Measurements from ENCODE around the gene TEX19. TPM values are rescaled to one million over a fixed set of nuclear protein-coding genes. Genes with fewer than 3 reads are reported as not detected.

TEX19 gene
- total and polyA plus RNA-seq, 11 donors, result not detected

DNA sequence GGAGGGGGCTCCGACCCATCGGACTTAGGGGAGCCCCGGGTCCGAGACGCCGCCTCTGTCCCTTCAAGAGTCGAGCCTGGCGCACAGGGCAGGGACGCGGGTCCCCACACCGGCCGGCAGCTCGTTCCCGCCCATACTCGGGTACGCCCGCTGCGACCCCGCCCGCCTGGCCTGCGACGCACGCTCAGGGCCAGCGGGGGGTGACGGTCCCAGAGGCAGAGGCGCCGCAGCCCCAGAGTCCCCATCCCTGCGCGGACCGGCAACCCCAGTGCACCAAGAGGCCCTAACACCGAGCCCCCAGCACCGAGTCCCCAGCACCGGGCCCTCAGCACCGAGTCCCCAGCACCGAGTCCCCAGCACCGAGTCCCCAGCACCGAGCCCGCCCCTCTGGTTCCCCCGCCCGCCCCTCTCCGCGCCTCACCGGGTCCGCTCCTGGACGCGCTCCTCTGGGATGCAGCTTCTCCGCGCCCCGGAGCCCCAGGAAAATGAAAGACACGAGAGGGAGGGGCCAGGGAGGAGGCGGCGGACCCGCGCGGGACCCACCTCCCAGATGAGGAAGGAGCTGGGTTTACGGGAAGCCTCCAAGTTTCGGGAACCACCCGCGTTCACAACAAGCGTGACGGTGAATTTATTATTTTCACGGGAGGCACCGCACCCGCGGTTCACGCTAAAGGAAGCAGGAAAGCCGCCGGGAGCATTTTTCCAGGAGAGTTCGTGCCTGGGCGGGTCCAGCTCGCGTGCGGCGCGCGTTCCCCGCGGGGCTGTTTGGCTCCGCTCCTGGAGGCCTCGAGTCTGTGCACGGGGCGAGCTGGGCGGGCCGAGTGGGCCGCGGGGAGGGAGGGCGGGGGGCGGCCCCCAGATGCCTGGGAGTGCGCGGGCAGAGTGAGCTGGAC, 25.5 kb upstream of the TEX19 start, which contains the start of gene SECTM1:
Gene SECTM1, minus strand, starts transcription at position 488 of the 893 bp plus-strand sequence. CDS start 6,526 bp downstream, outside the sequence.
- H3K4me3 ChIP-seq, result peak within 1 kb of the TSS; percentile 26 to 73 (median 61)
- DNase-seq (peak; percentile 59 to 81 (median 65)), ATAC-seq (peak in 3 of 4 donors; percentile 31 to 55 (median 38))
- H3K27ac ChIP-seq, result peak within 1 kb of the TSS in 11 of 12 donors; percentile 34 to 90 (median 70)
- H3K4me1 ChIP-seq, result peaks cover 5 to 63% (median 33%) of the 10 kb centered on the region in 12 donors
- intact Hi-C loops (cut with DNase I), result no loop called here
- peaks cover 0 to 29% (median 7%) of the 10 kb centered on the region in 9 donors for H3K27me3 ChIP-seq
- TF ChIP-seq, protein P1, sequence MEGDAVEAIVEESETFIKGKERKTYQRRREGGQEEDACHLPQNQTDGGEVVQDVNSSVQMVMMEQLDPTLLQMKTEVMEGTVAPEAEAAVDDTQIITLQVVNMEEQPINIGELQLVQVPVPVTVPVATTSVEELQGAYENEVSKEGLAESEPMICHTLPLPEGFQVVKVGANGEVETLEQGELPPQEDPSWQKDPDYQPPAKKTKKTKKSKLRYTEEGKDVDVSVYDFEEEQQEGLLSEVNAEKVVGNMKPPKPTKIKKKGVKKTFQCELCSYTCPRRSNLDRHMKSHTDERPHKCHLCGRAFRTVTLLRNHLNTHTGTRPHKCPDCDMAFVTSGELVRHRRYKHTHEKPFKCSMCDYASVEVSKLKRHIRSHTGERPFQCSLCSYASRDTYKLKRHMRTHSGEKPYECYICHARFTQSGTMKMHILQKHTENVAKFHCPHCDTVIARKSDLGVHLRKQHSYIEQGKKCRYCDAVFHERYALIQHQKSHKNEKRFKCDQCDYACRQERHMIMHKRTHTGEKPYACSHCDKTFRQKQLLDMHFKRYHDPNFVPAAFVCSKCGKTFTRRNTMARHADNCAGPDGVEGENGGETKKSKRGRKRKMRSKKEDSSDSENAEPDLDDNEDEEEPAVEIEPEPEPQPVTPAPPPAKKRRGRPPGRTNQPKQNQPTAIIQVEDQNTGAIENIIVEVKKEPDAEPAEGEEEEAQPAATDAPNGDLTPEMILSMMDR (IDR thresholded peaks at IDR 0.05), result no peak
- TF ChIP-seq POLR2A (IDR thresholded peaks at IDR 0.05), result no peak
- H3K9me3 ChIP-seq, result no peaks in the 10 kb centered on the region
- WGBS, 4 donors, result 1 to 4% (median 2%) methylated on average over 34 to 90 of the region's 90 CpGs
- peaks cover 0 to 5% (median 0%) of the 10 kb centered on the region in 9 donors for H3K36me3 ChIP-seq

DNA sequence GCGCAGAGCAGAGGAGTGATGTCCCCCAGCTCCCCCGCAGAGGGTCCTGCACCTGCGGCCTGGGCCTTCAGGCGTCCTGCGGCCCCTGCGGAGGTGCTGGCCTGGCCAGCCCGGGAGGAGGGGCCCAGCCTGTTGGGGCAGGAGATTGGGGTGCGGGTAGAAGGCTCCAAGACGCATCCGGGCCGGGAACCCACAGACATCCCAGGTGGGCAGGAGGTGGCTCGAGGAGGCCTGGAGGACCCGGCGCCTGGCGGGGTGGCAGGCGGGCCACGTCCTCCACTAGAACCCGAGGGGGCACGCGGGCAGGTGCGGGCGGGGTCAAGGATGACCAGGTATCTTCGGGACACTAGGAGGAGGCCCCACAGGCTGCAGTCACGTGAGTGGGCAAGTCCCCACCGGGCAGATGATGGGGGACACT, 24.8 kb upstream of the TEX19 start:
- peaks cover 5 to 70% (median 39%) of the 10 kb centered on the region in 12 donors for H3K4me1 ChIP-seq
- ATAC-seq (no peak), DNase-seq (no peak)
- peak overlapping the region; percentile 25 to 73 (median 61) for H3K4me3 ChIP-seq
- TF ChIP-seq, protein P1 (IDR thresholded peaks at IDR 0.05), result no peak
- no peak for TF ChIP-seq POLR2A (IDR thresholded peaks at IDR 0.05)
- H3K27ac ChIP-seq, result peak overlapping the region in 11 of 12 donors; percentile 19 to 90 (median 70)
- H3K9me3 ChIP-seq, result no peaks in the 10 kb centered on the region
- no peaks in the 10 kb centered on the region for H3K36me3 ChIP-seq
- intact Hi-C loops (cut with DNase I), result no loop called here
- 52 to 70% (median 66%) methylated on average over 19 to 25 of the region's 25 CpGs for WGBS, 4 donors
- H3K27me3 ChIP-seq, result peaks cover 0 to 28% (median 7%) of the 10 kb centered on the region in 9 donors

GRCh38 chr17:82334622-82335394, 24.2 kb upstream of the TEX19 start:
- Histone ChIP-seq H3K4me1 (peaks cover 5 to 74% (median 43%) of the 10 kb centered on the region in 12 donors), H3K27me3 (peaks cover 0 to 27% (median 6%) of the 10 kb centered on the region in 9 donors), H3K4me3 (peak overlapping the region; percentile 26 to 73 (median 61)), H3K27ac (peak overlapping the region in 10 of 12 donors; percentile 62 to 90 (median 70)), H3K36me3 (no peaks in the 10 kb centered on the region), H3K9me3 (no peaks in the 10 kb centered on the region)
- no peak for TF ChIP-seq POLR2A (IDR thresholded peaks at IDR 0.05)
- TF ChIP-seq, protein P1 (IDR thresholded peaks at IDR 0.05), result no peak
- DNase-seq (peak in 1 of 5 donors; percentile 23), ATAC-seq (peak in 1 of 4 donors; percentile 13)
- intact Hi-C loops (cut with DNase I), result no loop called here
- 37 to 52% (median 42%) methylated on average over 10 to 16 of the region's 16 CpGs for WGBS, 4 donors
